HG03354 (cell line): Measurements from ENCODE around the gene WDR88.
A peak's percentile ranks its signal among the peaks of the same experiment; 100 is the strongest.
"Not testable (repeated sequence)": the region's sequence is repeated elsewhere in the genome, so short reads cannot be mapped to it uniquely, and the experiment has no call there.

Source experiments
- ATAC-seq: cut with Tn5 transposase; IDR thresholded peaks from one replicate; pipeline ENCODE4 v1.9.1; 2021; ENCODE audit warnings: mild to moderate bottlenecking; ENCODE audit not compliant: unreplicated experiment, poor library complexity, severe bottlenecking

The WDR88 gene

GRCh38 chr19:33125929-33126388, 6.0 kb upstream of the WDR88 start:
- no peak for ATAC-seq

- not testable (repeated sequence) for ATAC-seq
Observed at GRCh38 chr19:33126712-33127111, 5.2 kb upstream of the WDR88 start.

- no peak for ATAC-seq
Observed at GRCh38 chr19:33129901-33130300, 2.0 kb upstream of the WDR88 start.

- no peak for ATAC-seq
Observed at GRCh38 chr19:33130433-33130832, 1.5 kb upstream of the WDR88 start.

- no peak for ATAC-seq
Observed at GRCh38 chr19:33132425-33132824, 511 bp downstream of the WDR88 start.

- no peak for ATAC-seq
Observed at GRCh38 chr19:33133438-33134031, 1.6 kb downstream of the WDR88 start.

- ATAC-seq = no peak
Observed at GRCh38 chr19:33134571-33135041, 2.7 kb downstream of the WDR88 start.

- no peak for ATAC-seq
Observed at GRCh38 chr19:33139165-33139564, 7.3 kb downstream of the WDR88 start.

- ATAC-seq = peak; percentile 74
Observed at GRCh38 chr19:33143897-33144405, 12.0 kb downstream of the WDR88 start.

GRCh38 chr19:33146209-33146608, 14.3 kb downstream of the WDR88 start:
- no peak for ATAC-seq

GRCh38 chr19:33147538-33147937, 15.6 kb downstream of the WDR88 start:
- ATAC-seq = no peak

GRCh38 chr19:33150852-33151518, 19.1 kb downstream of the WDR88 start:
- ATAC-seq = no peak

- no peak for ATAC-seq
Observed at GRCh38 chr19:33152176-33152575, 20.3 kb downstream of the WDR88 start.

- not testable (repeated sequence) for ATAC-seq
Observed at GRCh38 chr19:33152625-33153024, 20.7 kb downstream of the WDR88 start.

- not testable (repeated sequence) for ATAC-seq
Observed at GRCh38 chr19:33154313-33154712, 22.4 kb downstream of the WDR88 start.

GRCh38 chr19:33156334-33156733, 24.4 kb downstream of the WDR88 start:
- ATAC-seq = no peak

- no peak for ATAC-seq
Observed at GRCh38 chr19:33157906-33158305, 26.0 kb downstream of the WDR88 start.

- ATAC-seq = no peak
Observed at GRCh38 chr19:33158365-33158764, 26.5 kb downstream of the WDR88 start.

GRCh38 chr19:33159149-33159548, 27.2 kb downstream of the WDR88 start:
- ATAC-seq = no peak

- ATAC-seq = no peak
Observed at GRCh38 chr19:33159893-33160292, 28.0 kb downstream of the WDR88 start.

GRCh38 chr19:33161201-33161600, 29.3 kb downstream of the WDR88 start:
- no peak for ATAC-seq
